Ishikawa (cell line): ENCODE measurements around the gene MAP3K20.

Experiments used
- CEBPB ChIP-seq: IDR thresholded peaks from 2 replicates; pipeline ENCODE4 v1.6.1; 2012
- CREB1 ChIP-seq: IDR thresholded peaks from 2 replicates; pipeline ENCODE4 v1.6.1; 2012; ENCODE audit warnings: low read depth
- EGR1 ChIP-seq: IDR thresholded peaks from 2 replicates; pipeline ENCODE4 v1.6.1; 2012
- EP300 ChIP-seq: IDR thresholded peaks from 2 replicates; pipeline ENCODE4 v1.6.1; 2012; ENCODE audit warnings: borderline replicate concordance
- FOXM1 ChIP-seq: IDR thresholded peaks from 2 replicates; pipeline ENCODE4 v1.6.1; 2012; ENCODE audit warnings: low read depth, borderline replicate concordance
- MAX ChIP-seq: IDR thresholded peaks from 2 replicates; pipeline ENCODE4 v1.6.1; 2012
- NFIC ChIP-seq: IDR thresholded peaks from 2 replicates; pipeline ENCODE4 v1.6.1; 2012
- RAD21 ChIP-seq: IDR thresholded peaks from 2 replicates; pipeline ENCODE4 v1.6.1; 2012; ENCODE audit warnings: low read depth
- TAF1 ChIP-seq: IDR thresholded peaks from 2 replicates; pipeline ENCODE4 v1.6.1; 2012; ENCODE audit warnings: low read depth, mild to moderate bottlenecking
- TCF12 ChIP-seq: IDR thresholded peaks from 2 replicates; pipeline ENCODE4 v1.6.1; 2012; ENCODE audit warnings: low read depth
- TEAD4 ChIP-seq: IDR thresholded peaks from 2 replicates; pipeline ENCODE4 v1.6.1; 2012
- YY1 ChIP-seq: IDR thresholded peaks from 2 replicates; pipeline ENCODE4 v1.6.1; 2012; ENCODE audit warnings: low read depth
- ZBTB7A ChIP-seq: IDR thresholded peaks from 2 replicates; pipeline ENCODE4 v1.6.1; 2012; ENCODE audit warnings: low read depth
- TF ChIP-seq, protein P1 (sequence below): IDR thresholded peaks from 2 replicates; pipeline ENCODE4 v1.6.1; 2012
- TF ChIP-seq, protein P2 (sequence below): IDR thresholded peaks from 2 replicates; pipeline ENCODE4 v1.6.1; 2012; ENCODE audit warnings: low read depth, mild to moderate bottlenecking

The MAP3K20 gene

DNA sequence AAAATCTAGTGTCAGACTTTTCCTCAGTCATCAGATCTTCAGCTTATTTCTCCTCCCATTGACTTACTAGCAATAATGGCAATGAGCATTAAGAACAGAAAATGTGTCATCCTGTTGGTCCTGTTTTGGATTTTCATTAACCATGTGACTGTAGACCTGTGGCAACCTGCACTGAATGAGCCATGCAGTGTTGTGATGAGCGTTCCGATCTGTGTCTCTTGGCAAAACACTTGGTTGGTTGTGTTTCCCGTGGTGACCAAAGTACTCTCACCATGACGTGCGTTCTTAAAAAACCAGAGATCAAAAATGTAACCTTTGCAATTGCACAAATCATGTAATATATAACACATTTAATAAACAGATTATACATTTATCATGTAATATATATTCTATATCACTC is 138.6 kb downstream of the MAP3K20 start:
- TF ChIP-seq EP300: no peak
- no peak for TF ChIP-seq YY1

DNA sequence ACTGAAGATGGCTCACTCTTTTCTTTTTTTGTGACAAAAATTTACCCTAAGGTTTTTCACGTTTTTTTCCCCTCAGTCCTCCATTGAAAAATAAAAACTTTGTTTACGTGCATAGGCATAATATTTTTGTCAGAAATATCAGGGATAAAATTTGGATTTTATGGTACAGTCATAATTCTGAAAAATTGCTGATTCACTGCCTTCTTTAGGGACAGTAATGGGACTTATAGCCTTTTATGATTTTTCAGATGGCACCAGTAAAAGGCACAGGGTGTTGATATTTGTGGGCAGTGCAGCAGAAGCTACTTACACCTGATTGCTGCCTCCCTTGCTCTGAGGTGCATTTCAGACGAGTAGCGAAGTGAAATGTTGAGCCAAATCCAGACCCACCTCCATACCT is 139.7 kb downstream of the MAP3K20 start:
- TF ChIP-seq TAF1: no peak
- TF ChIP-seq CEBPB: no peak
- TF ChIP-seq EGR1: no peak
- TF ChIP-seq EP300: no peak
- TF ChIP-seq TCF12: no peak
- TF ChIP-seq RAD21: no peak
- no peak for TF ChIP-seq TEAD4
- no peak for TF ChIP-seq CREB1
- TF ChIP-seq NFIC: no peak
- TF ChIP-seq MAX: no peak
- TF ChIP-seq FOXM1: no peak
- TF ChIP-seq, protein P1, sequence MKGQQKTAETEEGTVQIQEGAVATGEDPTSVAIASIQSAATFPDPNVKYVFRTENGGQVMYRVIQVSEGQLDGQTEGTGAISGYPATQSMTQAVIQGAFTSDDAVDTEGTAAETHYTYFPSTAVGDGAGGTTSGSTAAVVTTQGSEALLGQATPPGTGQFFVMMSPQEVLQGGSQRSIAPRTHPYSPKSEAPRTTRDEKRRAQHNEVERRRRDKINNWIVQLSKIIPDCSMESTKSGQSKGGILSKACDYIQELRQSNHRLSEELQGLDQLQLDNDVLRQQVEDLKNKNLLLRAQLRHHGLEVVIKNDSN: no peak
- TF ChIP-seq, protein P2, sequence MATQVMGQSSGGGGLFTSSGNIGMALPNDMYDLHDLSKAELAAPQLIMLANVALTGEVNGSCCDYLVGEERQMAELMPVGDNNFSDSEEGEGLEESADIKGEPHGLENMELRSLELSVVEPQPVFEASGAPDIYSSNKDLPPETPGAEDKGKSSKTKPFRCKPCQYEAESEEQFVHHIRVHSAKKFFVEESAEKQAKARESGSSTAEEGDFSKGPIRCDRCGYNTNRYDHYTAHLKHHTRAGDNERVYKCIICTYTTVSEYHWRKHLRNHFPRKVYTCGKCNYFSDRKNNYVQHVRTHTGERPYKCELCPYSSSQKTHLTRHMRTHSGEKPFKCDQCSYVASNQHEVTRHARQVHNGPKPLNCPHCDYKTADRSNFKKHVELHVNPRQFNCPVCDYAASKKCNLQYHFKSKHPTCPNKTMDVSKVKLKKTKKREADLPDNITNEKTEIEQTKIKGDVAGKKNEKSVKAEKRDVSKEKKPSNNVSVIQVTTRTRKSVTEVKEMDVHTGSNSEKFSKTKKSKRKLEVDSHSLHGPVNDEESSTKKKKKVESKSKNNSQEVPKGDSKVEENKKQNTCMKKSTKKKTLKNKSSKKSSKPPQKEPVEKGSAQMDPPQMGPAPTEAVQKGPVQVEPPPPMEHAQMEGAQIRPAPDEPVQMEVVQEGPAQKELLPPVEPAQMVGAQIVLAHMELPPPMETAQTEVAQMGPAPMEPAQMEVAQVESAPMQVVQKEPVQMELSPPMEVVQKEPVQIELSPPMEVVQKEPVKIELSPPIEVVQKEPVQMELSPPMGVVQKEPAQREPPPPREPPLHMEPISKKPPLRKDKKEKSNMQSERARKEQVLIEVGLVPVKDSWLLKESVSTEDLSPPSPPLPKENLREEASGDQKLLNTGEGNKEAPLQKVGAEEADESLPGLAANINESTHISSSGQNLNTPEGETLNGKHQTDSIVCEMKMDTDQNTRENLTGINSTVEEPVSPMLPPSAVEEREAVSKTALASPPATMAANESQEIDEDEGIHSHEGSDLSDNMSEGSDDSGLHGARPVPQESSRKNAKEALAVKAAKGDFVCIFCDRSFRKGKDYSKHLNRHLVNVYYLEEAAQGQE: no peak

GRCh38 chr2:173216051-173216450 is 140.4 kb downstream of the MAP3K20 start:
- no peak for TF ChIP-seq TCF12
- TF ChIP-seq, protein P1: no peak
- no peak for TF ChIP-seq CEBPB
- no peak for TF ChIP-seq EP300
- no peak for TF ChIP-seq MAX
- no peak for TF ChIP-seq TAF1
- TF ChIP-seq, protein P2: no peak
- TF ChIP-seq CREB1: no peak
- no peak for TF ChIP-seq NFIC
- no peak for TF ChIP-seq EGR1
- no peak for TF ChIP-seq RAD21
- TF ChIP-seq YY1: no peak
- TF ChIP-seq ZBTB7A: no peak
- TF ChIP-seq FOXM1: no peak
- no peak for TF ChIP-seq TEAD4

GRCh38 chr2:173216668-173217067 is 141.0 kb downstream of the MAP3K20 start:
- TF ChIP-seq RAD21: no peak

GRCh38 chr2:173217116-173217840 is 141.6 kb downstream of the MAP3K20 start:
- TF ChIP-seq ZBTB7A (no peak), EP300 (no peak), EGR1 (no peak), CREB1 (no peak), CEBPB (no peak), RAD21 (no peak), NFIC (no peak), MAX (no peak), TCF12 (no peak), TAF1 (no peak), TEAD4 (no peak), FOXM1 (no peak)
- TF ChIP-seq, protein P2: no peak
- TF ChIP-seq, protein P1: no peak
